ENCODE measurements around the gene ZNF710. TPM values are rescaled to one million over a fixed set of nuclear protein-coding genes. Genes with fewer than 3 reads are reported as not detected.
A peak's percentile ranks its signal among the peaks of the same experiment; 100 is the strongest.

Gene ZNF710
- total and polyA plus RNA-seq, 9 of the 15 experiments (the other 6 are each of a cell fraction or from before 2014, with no cell fraction given): 0.56 to 14.2 (median 5.2) TPM

GRCh38 chr15:90101969-90102890 lies 101.1 kb downstream of the ZNF710 start, which contains the start of gene IDH2 (continued):
- peak in 1 of 2 experiments; percentile 77; a peak in 1 of 4 replicates for TF ChIP-seq UBTF (IDR thresholded peaks at IDR 0.05; ENCODE audit: borderline replicate concordance in 1 of 2, low read depth in 2 of 2, low read length in 2 of 2)
- TF ChIP-seq ZNF830 (CRISPR knock-in tag; IDR thresholded peaks at IDR 0.05): no peak
- TF ChIP-seq NFE2L1 (tag; IDR thresholded peaks at IDR 0.05; ENCODE audit: borderline replicate concordance, low read depth): no peak
- no peak for TF ChIP-seq TOE1 (IDR thresholded peaks at IDR 0.05; ENCODE audit: borderline replicate concordance)
- no peak for TF ChIP-seq TOE1 (CRISPR knock-in tag; IDR thresholded peaks at IDR 0.05; ENCODE audit: borderline replicate concordance, low read depth)
- no peak for TF ChIP-seq CREBBP (IDR thresholded peaks at IDR 0.05; ENCODE audit: low read depth, low read length)
- TF ChIP-seq GATAD2B (IDR thresholded peaks at IDR 0.05; ENCODE audit: borderline replicate concordance): peak; percentile 76
- TF ChIP-seq EZH2 (IDR thresholded peaks at IDR 0.05; ENCODE audit: borderline replicate concordance, low read depth, low read length): no peak
- TF ChIP-seq CREB3L1 (IDR thresholded peaks at IDR 0.05; ENCODE audit: borderline replicate concordance, low read depth): peak; percentile 63; the same call in 1 of the 2 replicates
- TF ChIP-seq CHD2 (IDR thresholded peaks at IDR 0.05; ENCODE audit: low read depth, low read length): peak; percentile 79
- no peak for TF ChIP-seq MCM7 (IDR thresholded peaks at IDR 0.05)
- TF ChIP-seq NFYB (IDR thresholded peaks at IDR 0.05; ENCODE audit: extremely low read depth, insufficient read length): peak; percentile 14
- TF ChIP-seq IRF2 (CRISPR knock-in tag; IDR thresholded peaks at IDR 0.05): peak; percentile 65; the same call in 1 of the 2 replicates
- 0 out of 2 replicates have a peak, but pooled peaks have one; percentile 68 for TF ChIP-seq HMGXB4 (CRISPR knock-in tag; IDR thresholded peaks at IDR 0.05)
- TF ChIP-seq ZNF77 (CRISPR knock-in tag; IDR thresholded peaks at IDR 0.05): no peak
- TF ChIP-seq ZKSCAN8 (CRISPR knock-in tag; IDR thresholded peaks at IDR 0.05): no peak
- peak; percentile 39; the same call in 1 of the 2 replicates for TF ChIP-seq SIN3B (IDR thresholded peaks at IDR 0.05; ENCODE audit: low read depth)
- no peak for TF ChIP-seq HDAC1 (IDR thresholded peaks at IDR 0.05)
- no peak for TF ChIP-seq ZNF134 (CRISPR knock-in tag; conservative IDR thresholded peaks at IDR 0.05)
- no peak for TF ChIP-seq FOS (IDR thresholded peaks at IDR 0.05; ENCODE audit: extremely low read depth, insufficient read length)
- no peak for TF ChIP-seq ZNF140 (CRISPR knock-in tag; IDR thresholded peaks at IDR 0.05)
- peak; percentile 95 for TF ChIP-seq KDM5B (IDR thresholded peaks at IDR 0.05; ENCODE audit: insufficient replicate concordance, low read depth, low read length)
- peak; percentile 86 for TF ChIP-seq ZFX (CRISPR knock-in tag; IDR thresholded peaks at IDR 0.05)

Data from K562 (cell line).